HUDEP-2 (cell line): ENCODE data around the gene AKT3.

Source experiments
- DNase-seq, 76 experiments: peaks; one replicate each; lab custom pipeline; 2025; ENCODE audit not compliant: unreplicated experiment in 76 of 76; lab: John Stamatoyannopoulos, UW

AKT3 gene

GRCh38 chr1:243494741-243495431 lies 355.2 kb downstream of the AKT3 start:
- no peak for DNase-seq

- DNase-seq, result no peak
Observed at GRCh38 chr1:243493156-243494129, 356.6 kb downstream of the AKT3 start.

- DNase-seq, result no peak
Observed at GRCh38 chr1:243490748-243491686, 359.0 kb downstream of the AKT3 start.

- DNase-seq, result no peak
Observed at GRCh38 chr1:243489681-243490546, 360.1 kb downstream of the AKT3 start.

GRCh38 chr1:243489158-243489527 lies 360.9 kb downstream of the AKT3 start:
- no peak for DNase-seq

- DNase-seq, result no peak
Observed at GRCh38 chr1:243488459-243489157, 361.4 kb downstream of the AKT3 start.

- no peak for DNase-seq
Observed at GRCh38 chr1:243487649-243488227, 362.3 kb downstream of the AKT3 start.

- DNase-seq, result no peak
Observed at GRCh38 chr1:243487036-243487648, 362.9 kb downstream of the AKT3 start.

GRCh38 chr1:243483952-243484351 lies 366.1 kb downstream of the AKT3 start:
- no peak for DNase-seq

GRCh38 chr1:243483071-243483771 lies 366.8 kb downstream of the AKT3 start:
- DNase-seq, result no peak

GRCh38 chr1:243482141-243483022 lies 367.7 kb downstream of the AKT3 start:
- no peak for DNase-seq

GRCh38 chr1:243481101-243481500 lies 368.9 kb downstream of the AKT3 start:
- no peak for DNase-seq

- DNase-seq, result no peak
Observed at GRCh38 chr1:243477731-243478290, 372.2 kb downstream of the AKT3 start.

GRCh38 chr1:243475966-243476365 lies 374.1 kb downstream of the AKT3 start:
- no peak for DNase-seq

GRCh38 chr1:243474906-243475305 lies 375.1 kb downstream of the AKT3 start:
- no peak for DNase-seq

GRCh38 chr1:243474136-243474881 lies 375.7 kb downstream of the AKT3 start:
- no peak for DNase-seq
